Muscle layer of duodenum (tissue), 2 donors: ENCODE results near the gene BCAS3.

ENCODE experiments used
- H3K27ac ChIP-seq: one replicate; pipeline ENCODE4 v1.7.0; 2013; ENCODE audit warnings: mild to moderate bottlenecking, low read length
- H3K27me3 ChIP-seq: one replicate; pipeline ENCODE4 v1.7.0; 2013; ENCODE audit warnings: low read depth, mild to moderate bottlenecking, control low read depth, low read length
- H3K36me3 ChIP-seq, 2 donors: one replicate each; pipeline ENCODE4 v1.7.0; 2013; ENCODE audit warnings: low read length in 2 of 2, control low read depth in 1 of 2, mild to moderate bottlenecking in 1 of 2; ENCODE audit not compliant: insufficient read depth in 2 of 2, control insufficient read depth in 1 of 2
- H3K4me1 ChIP-seq, 2 donors: one replicate each; pipeline ENCODE4 v1.7.0; 2013; ENCODE audit warnings: low read length in 2 of 2, mild to moderate bottlenecking in 2 of 2, control low read depth in 1 of 2, moderate library complexity in 1 of 2; ENCODE audit not compliant: insufficient read depth in 2 of 2, control insufficient read depth in 1 of 2
- H3K4me3 ChIP-seq, 2 donors: one replicate each; pipeline ENCODE4 v1.7.0; 2013; ENCODE audit warnings: low read length in 2 of 2, low read depth in 1 of 2, mild to moderate bottlenecking in 1 of 2
- H3K9me3 ChIP-seq, 2 donors: one replicate each; pipeline ENCODE4 v1.7.0; 2013; ENCODE audit warnings: low read length in 2 of 2, control low read depth in 1 of 2, mild to moderate bottlenecking in 1 of 2; ENCODE audit not compliant: control insufficient read depth in 1 of 2
- donor health status: healthy.

The BCAS3 gene

DNA sequence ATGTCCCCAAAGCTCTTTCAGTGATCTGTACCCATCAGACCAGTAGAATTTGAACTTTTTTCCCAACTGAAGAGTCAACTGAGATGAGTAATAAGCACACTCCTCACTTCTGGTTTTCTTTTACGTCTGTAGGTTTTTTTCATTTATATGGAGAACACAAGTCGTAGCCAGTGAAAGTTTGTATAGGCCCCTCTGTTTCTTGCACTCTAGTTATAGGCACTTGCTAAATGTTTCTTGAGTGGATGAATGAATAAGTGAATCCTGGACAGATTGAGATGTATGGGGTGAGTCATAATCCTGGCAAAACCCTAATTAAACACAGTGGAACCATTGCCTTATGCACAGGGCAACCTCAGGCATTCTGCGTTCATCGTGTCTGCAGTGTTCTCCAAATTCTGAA, 528.3 kb downstream of the BCAS3 start:
- Histone ChIP-seq H3K4me3 (no peak overlapping the region), H3K27ac (no peak overlapping the region), H3K36me3 (no peaks in the 10 kb centered on the region), H3K9me3 (no peaks in the 10 kb centered on the region), H3K27me3 (no peaks in the 10 kb centered on the region), H3K4me1 (peaks cover 5 to 22% of the 10 kb centered on the region in 2 donors)

DNA sequence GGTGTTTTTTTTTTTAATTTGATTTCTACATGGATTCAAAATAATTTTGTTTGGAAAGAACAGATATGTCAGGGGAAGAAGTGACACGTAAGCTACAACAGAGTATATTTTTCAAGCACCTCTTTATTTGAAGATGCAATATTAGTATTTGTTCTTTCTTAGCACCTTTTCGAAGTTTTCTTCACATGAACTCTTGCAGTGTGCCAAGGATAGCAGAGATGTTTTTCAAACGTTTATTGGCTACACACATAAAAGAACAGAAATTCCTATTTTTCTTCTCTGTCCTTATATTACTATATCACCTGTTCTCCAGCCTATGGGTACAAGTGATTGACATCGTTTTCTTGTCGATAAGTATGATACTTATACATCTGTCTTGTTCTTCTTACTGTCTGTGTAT, 529.3 kb downstream of the BCAS3 start:
- no peaks in the 10 kb centered on the region for H3K9me3 ChIP-seq
- H3K27ac ChIP-seq = no peak overlapping the region
- no peaks in the 10 kb centered on the region for H3K27me3 ChIP-seq
- H3K36me3 ChIP-seq = no peaks in the 10 kb centered on the region
- H3K4me1 ChIP-seq = peaks cover 5 to 22% of the 10 kb centered on the region in 2 donors
- no peak overlapping the region for H3K4me3 ChIP-seq

DNA sequence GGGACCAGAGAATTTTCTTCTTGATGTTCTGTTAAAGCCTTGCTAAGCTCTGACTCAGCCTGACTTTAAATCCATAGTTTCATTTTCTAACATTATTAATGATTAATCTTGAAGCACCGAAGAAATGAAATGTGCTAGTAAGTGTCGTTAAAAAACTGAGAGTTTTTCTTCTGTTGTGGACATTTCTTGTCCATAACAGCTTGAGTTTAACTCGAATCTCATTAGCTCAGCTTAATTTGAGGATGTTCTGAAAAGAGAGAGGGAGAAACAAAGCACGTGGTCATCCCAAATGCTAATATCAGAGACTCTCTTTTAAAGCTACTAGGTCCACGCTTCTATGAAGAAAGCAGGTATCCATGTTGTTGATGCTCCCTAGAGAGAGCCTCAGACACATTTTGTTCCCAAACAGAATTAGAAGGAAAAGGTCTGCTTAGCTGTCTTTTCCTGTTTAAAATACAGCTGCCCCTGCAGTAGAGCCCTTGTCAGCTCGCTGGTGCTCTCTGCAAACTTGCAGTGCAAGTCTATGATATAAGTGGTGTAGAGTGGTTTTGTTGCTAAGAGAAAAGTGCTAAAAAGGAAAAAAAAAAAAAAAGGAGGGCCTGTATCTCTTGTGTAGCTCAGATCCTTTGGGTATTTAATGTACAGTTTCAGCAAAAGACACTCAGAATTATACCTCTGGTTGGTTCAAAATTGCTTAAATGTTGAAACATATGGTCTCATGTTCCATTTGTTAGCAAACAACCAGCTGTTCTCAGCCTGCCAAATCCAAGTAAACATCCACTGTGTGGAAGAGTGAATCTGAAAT, 530.9 kb downstream of the BCAS3 start:
- Histone ChIP-seq H3K36me3 (no peaks in the 10 kb centered on the region), H3K4me1 (peaks cover 5 to 22% of the 10 kb centered on the region in 2 donors), H3K9me3 (no peaks in the 10 kb centered on the region), H3K27ac (peak overlapping the region; percentile 58), H3K4me3 (peak overlapping the region; percentile 29 to 43), H3K27me3 (no peaks in the 10 kb centered on the region)

DNA sequence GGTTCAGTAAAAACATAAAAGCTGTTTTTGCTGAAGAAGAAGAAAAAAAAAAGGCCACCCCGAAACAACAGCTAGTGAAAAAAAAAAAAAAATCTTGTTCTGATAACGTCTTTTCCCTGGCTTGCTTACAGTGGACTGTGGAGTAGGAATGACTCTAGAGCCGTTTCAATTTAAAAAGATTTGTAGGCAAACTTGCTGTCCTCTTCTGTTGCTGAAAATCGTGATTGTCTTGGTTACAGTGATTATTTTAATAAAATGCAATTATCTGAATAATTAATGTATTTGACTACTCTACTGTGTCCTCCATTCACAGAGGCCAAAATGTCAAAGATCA, 531.4 kb downstream of the BCAS3 start:
- Histone ChIP-seq H3K36me3 (no peaks in the 10 kb centered on the region), H3K4me1 (peaks cover 5 to 22% of the 10 kb centered on the region in 2 donors), H3K27me3 (no peaks in the 10 kb centered on the region), H3K4me3 (peak overlapping the region; percentile 29 to 43), H3K9me3 (no peaks in the 10 kb centered on the region), H3K27ac (peak overlapping the region; percentile 5)

DNA sequence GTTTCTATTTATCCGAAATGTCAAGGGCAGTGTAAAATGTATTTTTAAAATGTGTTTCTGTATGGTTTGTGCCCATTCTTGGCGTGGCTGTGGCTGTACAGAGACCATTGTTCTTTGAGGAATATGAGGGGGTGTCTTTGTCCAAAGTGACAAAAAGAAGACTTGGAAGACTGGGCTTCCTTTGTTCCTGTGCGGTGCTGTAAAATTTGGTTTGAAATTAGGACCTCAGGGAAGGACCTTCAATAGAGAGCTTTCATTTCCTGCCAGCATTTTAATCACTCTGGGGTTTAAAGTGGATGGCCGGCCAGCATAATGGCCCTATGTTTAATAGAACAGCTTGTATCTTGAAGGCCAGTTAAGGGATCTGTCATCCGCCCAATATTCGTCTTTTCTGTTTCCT, 531.9 kb downstream of the BCAS3 start:
- no peak overlapping the region for H3K4me3 ChIP-seq
- H3K27me3 ChIP-seq = no peaks in the 10 kb centered on the region
- peaks cover 5 to 22% of the 10 kb centered on the region in 2 donors for H3K4me1 ChIP-seq
- peak overlapping the region; percentile 5 for H3K27ac ChIP-seq
- H3K36me3 ChIP-seq = no peaks in the 10 kb centered on the region
- no peaks in the 10 kb centered on the region for H3K9me3 ChIP-seq

DNA sequence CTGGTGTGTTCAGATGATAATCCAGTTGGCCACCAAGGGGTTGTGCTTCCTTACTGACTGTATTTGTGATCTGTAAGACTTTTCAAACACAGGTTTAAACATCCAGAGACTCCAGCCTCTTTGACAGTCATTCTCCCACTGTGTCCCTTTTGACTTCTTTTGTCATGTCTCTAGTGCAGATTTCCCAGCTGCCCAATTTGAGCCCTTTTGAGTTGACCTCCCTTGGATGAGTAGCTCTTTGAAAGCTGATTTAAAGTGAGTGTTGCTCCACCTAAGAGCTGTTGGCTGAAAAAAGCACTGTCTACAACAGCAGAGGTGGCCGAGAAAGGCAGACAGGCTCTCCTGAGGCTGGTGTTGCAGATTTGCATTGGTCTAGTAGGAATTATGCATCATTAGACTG, 533.6 kb downstream of the BCAS3 start:
- Histone ChIP-seq H3K27ac (no peak overlapping the region), H3K27me3 (no peaks in the 10 kb centered on the region), H3K4me3 (no peak overlapping the region), H3K9me3 (no peaks in the 10 kb centered on the region), H3K36me3 (no peaks in the 10 kb centered on the region), H3K4me1 (peaks cover 5 to 22% of the 10 kb centered on the region in 2 donors)

DNA sequence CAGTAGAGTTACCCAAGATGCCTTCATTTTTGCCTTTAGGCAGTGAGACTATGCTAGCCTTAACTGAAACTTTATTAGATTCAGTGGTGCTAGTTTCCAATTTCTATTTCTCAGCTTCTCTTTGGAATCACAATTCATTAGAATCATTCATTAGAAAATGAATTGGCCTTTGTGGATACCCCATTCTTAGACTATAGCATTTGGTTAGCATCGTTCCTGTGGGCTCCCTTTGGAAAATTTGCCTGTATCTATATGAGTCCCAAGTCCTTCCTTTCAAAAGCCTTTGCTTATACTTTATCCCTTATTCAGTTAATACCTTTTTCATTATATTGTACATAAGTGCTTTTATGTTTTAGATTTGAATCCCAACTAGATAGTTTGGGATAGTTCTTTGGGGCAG, 535.0 kb downstream of the BCAS3 start:
- Histone ChIP-seq H3K27ac (no peak overlapping the region), H3K36me3 (no peaks in the 10 kb centered on the region)

DNA sequence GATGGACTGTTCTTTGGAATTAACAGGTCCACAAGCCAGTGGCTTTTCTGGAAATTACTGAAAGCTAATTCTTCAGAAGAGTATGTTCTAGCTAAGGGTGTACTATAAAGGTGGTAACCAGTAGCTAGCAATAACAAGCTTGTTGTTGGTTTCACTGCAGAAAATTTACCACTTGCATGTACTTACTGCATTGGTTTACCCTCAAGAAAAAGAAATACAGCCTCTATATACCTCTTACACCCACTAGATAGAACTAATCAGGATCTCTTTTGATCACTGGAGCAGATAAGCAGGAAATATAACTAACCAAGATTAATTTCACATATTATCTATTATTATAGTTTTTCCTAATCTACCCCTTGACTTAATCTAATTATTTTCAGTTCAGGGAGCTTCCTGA, 537.1 kb downstream of the BCAS3 start:
- Histone ChIP-seq H3K4me3 (no peak overlapping the region), H3K9me3 (no peaks in the 10 kb centered on the region), H3K36me3 (no peaks in the 10 kb centered on the region), H3K27ac (no peak overlapping the region), H3K27me3 (no peaks in the 10 kb centered on the region), H3K4me1 (peaks cover 0 to 7% of the 10 kb centered on the region in 2 donors)

More for the DNA sequence above, 535.0 kb downstream of the BCAS3 start:
- Histone ChIP-seq H3K4me3 (no peak overlapping the region), H3K27me3 (no peaks in the 10 kb centered on the region), H3K4me1 (peaks cover 5 to 22% of the 10 kb centered on the region in 2 donors), H3K9me3 (no peaks in the 10 kb centered on the region)

DNA sequence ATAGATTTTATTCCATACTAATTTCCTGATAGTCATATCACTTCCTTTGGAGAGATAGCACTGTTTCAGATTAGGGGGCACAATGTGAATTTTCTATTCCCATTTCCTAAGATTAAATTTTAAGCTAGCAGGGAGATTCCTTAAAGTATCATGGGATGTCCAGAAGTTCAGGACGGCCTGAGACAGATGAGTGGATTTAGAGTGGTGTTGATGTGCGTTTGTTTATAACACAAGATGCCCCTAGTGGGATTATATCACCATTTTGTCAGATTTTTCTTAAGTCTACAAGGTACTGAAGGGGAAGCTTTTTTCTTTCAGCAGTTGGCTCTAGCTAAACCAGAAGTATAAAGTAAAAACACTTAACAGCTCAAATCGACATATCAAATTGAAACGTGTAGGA, 538.4 kb downstream of the BCAS3 start:
- no peaks in the 10 kb centered on the region for H3K36me3 ChIP-seq
- H3K27ac ChIP-seq = no peak overlapping the region
- H3K9me3 ChIP-seq = no peaks in the 10 kb centered on the region
- no peaks in the 10 kb centered on the region for H3K4me1 ChIP-seq
- no peak overlapping the region for H3K4me3 ChIP-seq
- no peaks in the 10 kb centered on the region for H3K27me3 ChIP-seq

DNA sequence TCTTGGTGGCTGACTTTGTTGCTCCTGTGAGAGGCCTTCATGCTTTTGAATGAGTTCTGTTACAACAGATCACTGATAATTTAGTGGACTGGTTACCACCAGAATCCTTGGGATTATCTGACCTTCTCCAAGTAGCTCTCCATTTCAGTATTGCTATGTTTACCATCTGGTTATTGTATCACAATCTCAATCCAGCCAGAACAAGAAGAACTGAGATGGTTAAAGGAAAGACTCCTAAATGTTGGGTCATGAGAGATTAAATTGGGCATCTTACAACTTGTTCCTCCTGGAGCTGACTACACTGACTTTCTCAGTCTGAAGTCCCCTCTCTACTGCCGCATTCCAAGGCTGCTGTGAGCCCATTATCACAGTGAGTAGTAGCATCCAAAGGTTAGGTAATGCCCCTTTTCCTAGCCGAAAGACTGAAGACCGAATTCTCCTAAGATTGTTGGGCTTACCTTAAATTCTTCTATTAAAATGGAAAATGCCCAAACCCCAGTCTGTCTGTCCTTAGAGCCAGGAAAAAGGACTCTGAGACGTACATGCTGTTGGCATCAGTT, 540.3 kb downstream of the BCAS3 start:
- Histone ChIP-seq H3K27me3 (no peaks in the 10 kb centered on the region), H3K4me3 (no peak overlapping the region), H3K9me3 (no peaks in the 10 kb centered on the region), H3K27ac (peak overlapping the region; percentile 14), H3K36me3 (no peaks in the 10 kb centered on the region), H3K4me1 (no peaks in the 10 kb centered on the region)

DNA sequence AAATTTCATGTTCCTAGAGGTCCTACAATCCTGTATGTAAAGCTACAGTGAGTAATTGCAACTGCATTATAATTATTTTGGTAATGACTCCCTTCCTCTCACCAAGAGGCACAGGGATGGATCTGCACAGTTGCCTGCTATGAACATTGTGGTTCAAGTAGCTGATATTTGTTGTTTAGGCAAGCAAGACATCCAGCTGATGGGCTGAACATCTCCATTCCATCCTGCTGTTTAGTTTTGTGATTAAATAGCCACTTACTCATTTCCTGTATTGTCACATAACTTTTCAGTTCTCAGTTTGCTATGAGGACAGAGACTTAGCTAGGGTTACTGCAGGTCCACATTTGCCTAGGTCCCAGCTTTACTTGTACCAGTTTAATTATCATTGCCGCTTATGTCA, 540.8 kb downstream of the BCAS3 start:
- no peak overlapping the region for H3K4me3 ChIP-seq
- no peaks in the 10 kb centered on the region for H3K9me3 ChIP-seq
- H3K27me3 ChIP-seq = no peaks in the 10 kb centered on the region
- no peaks in the 10 kb centered on the region for H3K36me3 ChIP-seq
- H3K4me1 ChIP-seq = no peaks in the 10 kb centered on the region
- H3K27ac ChIP-seq = peak overlapping the region; percentile 14

DNA sequence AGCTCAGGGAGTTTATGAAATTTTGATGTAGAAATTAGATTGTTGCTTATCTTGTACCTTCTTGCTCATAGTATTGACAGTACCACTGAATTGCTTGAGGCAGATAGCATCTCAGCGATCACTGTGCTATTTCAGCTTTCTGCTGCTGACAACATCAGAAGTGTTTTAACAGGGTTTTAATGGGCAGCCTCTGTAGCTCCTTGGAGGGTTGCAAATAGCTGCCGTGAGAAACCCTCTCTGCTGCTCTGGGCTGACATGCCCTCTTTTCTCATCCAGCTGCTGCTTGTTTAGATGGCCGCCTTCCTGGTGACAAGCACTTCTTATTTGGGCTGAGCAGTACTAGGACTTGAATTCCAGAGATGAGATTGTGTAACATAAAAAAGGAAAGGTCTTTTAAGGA, 541.8 kb downstream of the BCAS3 start:
- H3K4me1 ChIP-seq = no peaks in the 10 kb centered on the region
- H3K9me3 ChIP-seq = no peaks in the 10 kb centered on the region
- H3K27me3 ChIP-seq = no peaks in the 10 kb centered on the region
- H3K27ac ChIP-seq = no peak overlapping the region
- no peaks in the 10 kb centered on the region for H3K36me3 ChIP-seq
- H3K4me3 ChIP-seq = no peak overlapping the region
